ENCODE results near the gene RBM38.

RBM38 gene

GRCh38 chr20:57425150-57426013, 34.2 kb downstream of the RBM38 start:
- H3K4me3 ChIP-seq (ENCODE audit: low read length) = no peak overlapping the region
- no peak overlapping the region for H2AFZ ChIP-seq (ENCODE audit: low read length)
- no peaks in the 10 kb centered on the region for H3K36me3 ChIP-seq (replicated peaks; ENCODE audit: insufficient read depth, low read length)
- no peaks in the 10 kb centered on the region for H3K4me1 ChIP-seq (ENCODE audit: low read length)
- H3K4me2 ChIP-seq (ENCODE audit: low read depth, low read length) = no peak overlapping the region
- no peaks in the 10 kb centered on the region for H4K20me1 ChIP-seq (ENCODE audit: insufficient read depth, low read length)
- no peak for DNase-seq
- H3K9me3 ChIP-seq (replicated peaks; ENCODE audit: insufficient read depth, low read length) = no peaks in the 10 kb centered on the region
- H3F3A ChIP-seq (ENCODE audit: insufficient read depth, low read length) = no peaks in the 10 kb centered on the region
- no peaks in the 10 kb centered on the region for H3K79me2 ChIP-seq (ENCODE audit: low read length)
- H3K9me2 ChIP-seq (replicated peaks; ENCODE audit: insufficient read depth, low read length) = no peaks in the 10 kb centered on the region
- no peak overlapping the region for H3K9ac ChIP-seq (ENCODE audit: low read length)
- no peaks in the 10 kb centered on the region for H3K27me3 ChIP-seq (replicated peaks; ENCODE audit: insufficient read depth, low read length)
- TF ChIP-seq EZH2 (optimal IDR thresholded peaks at IDR 0.05; ENCODE audit: low read depth, low read length) = no peak
- no peak for TF ChIP-seq EZH2phosphoT487 (IDR thresholded peaks at IDR 0.05; ENCODE audit: low read length)
- TF ChIP-seq CTCF (IDR thresholded peaks at IDR 0.05; ENCODE audit: low read length) = no peak
- no peak overlapping the region for H3K27ac ChIP-seq (ENCODE audit: low read length)

- no peaks in the 10 kb centered on the region for H3K27me3 ChIP-seq (replicated peaks; ENCODE audit: insufficient read depth, low read length)
- H4K20me1 ChIP-seq (ENCODE audit: insufficient read depth, low read length) = no peaks in the 10 kb centered on the region
- no peaks in the 10 kb centered on the region for H3K4me1 ChIP-seq (ENCODE audit: low read length)
- H3K9ac ChIP-seq (ENCODE audit: low read length) = no peak overlapping the region
- no peaks in the 10 kb centered on the region for H3K79me2 ChIP-seq (ENCODE audit: low read length)
- no peaks in the 10 kb centered on the region for H3K9me2 ChIP-seq (replicated peaks; ENCODE audit: insufficient read depth, low read length)
- H3K27ac ChIP-seq (ENCODE audit: low read length) = no peak overlapping the region
- no peak for DNase-seq
- H2AFZ ChIP-seq (ENCODE audit: low read length) = no peak overlapping the region
- no peaks in the 10 kb centered on the region for H3K9me3 ChIP-seq (replicated peaks; ENCODE audit: insufficient read depth, low read length)
- no peak overlapping the region for H3K4me3 ChIP-seq (ENCODE audit: low read length)
- H3F3A ChIP-seq (ENCODE audit: insufficient read depth, low read length) = no peaks in the 10 kb centered on the region
- H3K36me3 ChIP-seq (replicated peaks; ENCODE audit: insufficient read depth, low read length) = no peaks in the 10 kb centered on the region
- H3K4me2 ChIP-seq (ENCODE audit: low read depth, low read length) = no peak overlapping the region
- no peak for TF ChIP-seq EZH2phosphoT487 (IDR thresholded peaks at IDR 0.05; ENCODE audit: low read length)
- no peak for TF ChIP-seq CTCF (IDR thresholded peaks at IDR 0.05; ENCODE audit: low read length)
- TF ChIP-seq EZH2 (optimal IDR thresholded peaks at IDR 0.05; ENCODE audit: low read depth, low read length) = no peak
Measured at GRCh38 chr20:57426271-57426689, 35.1 kb downstream of the RBM38 start.

GRCh38 chr20:57426831-57427230, 35.6 kb downstream of the RBM38 start:
- Histone ChIP-seq H3K27me3 (replicated peaks; ENCODE audit: insufficient read depth, low read length) (no peaks in the 10 kb centered on the region), H3K79me2 (ENCODE audit: low read length) (no peaks in the 10 kb centered on the region), H3K4me2 (ENCODE audit: low read depth, low read length) (no peak overlapping the region), H3K9ac (ENCODE audit: low read length) (no peak overlapping the region), H3K9me2 (replicated peaks; ENCODE audit: insufficient read depth, low read length) (no peaks in the 10 kb centered on the region), H3K36me3 (replicated peaks; ENCODE audit: insufficient read depth, low read length) (no peaks in the 10 kb centered on the region), H4K20me1 (ENCODE audit: insufficient read depth, low read length) (no peaks in the 10 kb centered on the region), H3K4me3 (ENCODE audit: low read length) (no peak overlapping the region), H3F3A (ENCODE audit: insufficient read depth, low read length) (no peaks in the 10 kb centered on the region), H3K4me1 (ENCODE audit: low read length) (no peaks in the 10 kb centered on the region), H2AFZ (ENCODE audit: low read length) (no peak overlapping the region), H3K9me3 (replicated peaks; ENCODE audit: insufficient read depth, low read length) (no peaks in the 10 kb centered on the region), H3K27ac (ENCODE audit: low read length) (no peak overlapping the region)
- TF ChIP-seq CTCF (IDR thresholded peaks at IDR 0.05; ENCODE audit: low read length) (no peak), EZH2phosphoT487 (IDR thresholded peaks at IDR 0.05; ENCODE audit: low read length) (no peak), EZH2 (optimal IDR thresholded peaks at IDR 0.05; ENCODE audit: low read depth, low read length) (no peak)
- DNase-seq = no peak
